GM12878 (cell line): ENCODE data around the gene REEP1. TPM values are rescaled to one million over a fixed set of nuclear protein-coding genes. Genes with fewer than 3 reads are reported as not detected.

Experiments used
- ATAC-seq: fragments of 200-7000 bp; cut with Tn5 transposase; 3 replicates; pipeline ENCODE4 v1.9.1; 2020; ENCODE audit warnings: mild to moderate bottlenecking, moderate library complexity
- BruUV-seq: library from RNA; stranded (reverse); fragments of 400-500 nt; replicated peaks from 2 replicates; lab custom pipeline; 2021; lab: Mats Ljungman, UMichigan
- CTCF ChIA-PET: fragments of 300-600 bp; sonication (Branson Sonifier 250); formaldehyde crosslinking; extraction: SDS; loops from one replicate; lab custom pipeline; 2021; ENCODE audit warnings: inconsistent platforms; lab: Yijun Ruan, JAX
- POLR2A ChIA-PET: fragments of 350-600 bp; formaldehyde crosslinking; extraction: SDS; loops from one replicate; lab custom pipeline; 2021; ENCODE audit warnings: inconsistent platforms; lab: Charles Lee
- RAD21 ChIA-PET: fragments of 300-600 bp; sonication (Branson Sonifier 250); formaldehyde crosslinking; loops from one replicate; lab custom pipeline; 2023; ENCODE audit warnings: antibody characterized with exemption; ENCODE audit not compliant: unreplicated experiment; lab: Charles Lee
- SMC1A ChIA-PET: fragments of 300-600 bp; sonication (Branson Sonifier 250); formaldehyde crosslinking; loops from one replicate; lab custom pipeline; 2023; ENCODE audit not compliant: unreplicated experiment, uncharacterized antibody; lab: Charles Lee
- DNase-seq: peaks from one replicate; pipeline ENCODE4 v3.0.0-alpha.2; 2011; ENCODE audit warnings: low read depth, low spot score
- FAIRE-seq: peaks from 3 replicates; lab custom pipeline; 2011; peaks lifted over from hg19 to GRCh38; lab: Jason Lieb, UNC
- H2AFZ ChIP-seq: 2 replicates; pipeline ENCODE4 v1.6.0; 2011; ENCODE audit warnings: low read depth, low read length, control low read depth; ENCODE audit not compliant: control insufficient read depth
- H3K27ac ChIP-seq: 2 replicates; pipeline ENCODE4 v1.5.1; 2011; ENCODE audit warnings: control low read depth; ENCODE audit not compliant: control insufficient read depth, insufficient read depth
- H3K27me3 ChIP-seq, 2 experiments: replicated peaks in 1 of 2; 2 replicates each; pipeline versions ENCODE4 v1.6.0 to v1.6.1; 2011; ENCODE audit warnings: low read length in 1 of 2; ENCODE audit not compliant: control insufficient read depth in 2 of 2, insufficient read depth in 2 of 2
- H3K36me3 ChIP-seq, 2 experiments: 2 replicates each; pipeline ENCODE4 v1.5.1; 2011; ENCODE audit warnings: low read length in 1 of 2; ENCODE audit not compliant: control insufficient read depth in 2 of 2, insufficient read depth in 2 of 2
- H3K4me1 ChIP-seq: 2 replicates; pipeline ENCODE4 v1.6.1; 2011; ENCODE audit warnings: mild to moderate bottlenecking, low read length, moderate library complexity, mixed read lengths; ENCODE audit not compliant: control insufficient read depth, insufficient read depth
- H3K4me2 ChIP-seq: 2 replicates; pipeline ENCODE4 v1.6.0; 2011; ENCODE audit warnings: control low read depth; ENCODE audit not compliant: control insufficient read depth, insufficient read depth
- H3K4me3 ChIP-seq: fragments of 200-600 bp; sonication (generic); 2 replicates; pipeline ENCODE4 v1.5.1; 2016
- H3K79me2 ChIP-seq: 2 replicates; pipeline ENCODE4 v1.6.0; 2011; ENCODE audit warnings: low read length; ENCODE audit not compliant: control insufficient read depth, insufficient read depth
- H3K9ac ChIP-seq: 2 replicates; pipeline ENCODE4 v1.8.0; 2011; ENCODE audit warnings: low read length, control low read depth, mixed read lengths; ENCODE audit not compliant: control insufficient read depth, insufficient read depth
- H3K9me3 ChIP-seq: replicated peaks from 3 replicates; pipeline ENCODE4 v1.5.1; 2011; ENCODE audit warnings: mild to moderate bottlenecking, low read length; ENCODE audit not compliant: control insufficient read depth, insufficient read depth
- H4K20me1 ChIP-seq: 2 replicates; pipeline ENCODE4 v1.6.0; 2011; ENCODE audit not compliant: control insufficient read depth, insufficient read depth
- IRF4 ChIP-seq: IDR thresholded peaks from 2 replicates; pipeline ENCODE4 v1.6.1; 2011; ENCODE audit warnings: low read depth, low read length
- MTA3 ChIP-seq: IDR thresholded peaks from 2 replicates; pipeline ENCODE4 v1.6.1; 2012; ENCODE audit warnings: low read length, inconsistent platforms, borderline replicate concordance
- PKNOX1 ChIP-seq: fragments of 450-650 bp; IDR thresholded peaks from 2 replicates; pipeline ENCODE4 v1.6.1; 2016; ENCODE audit warnings: mild to moderate bottlenecking
- RUNX3 ChIP-seq: IDR thresholded peaks from 2 replicates; pipeline ENCODE4 v1.6.1; 2012; ENCODE audit warnings: low read length, inconsistent platforms
- SMARCA5 ChIP-seq: fragments of 450-650 bp; IDR thresholded peaks from 2 replicates; pipeline ENCODE4 v1.6.1; 2017; ENCODE audit warnings: mild to moderate bottlenecking
- TARDBP ChIP-seq: IDR thresholded peaks from 2 replicates; pipeline ENCODE4 v1.6.1; 2016; ENCODE audit warnings: borderline replicate concordance
- YY1 ChIP-seq: IDR thresholded peaks from 2 replicates; pipeline ENCODE4 v1.6.1; 2011; ENCODE audit warnings: low read depth, mild to moderate bottlenecking, low read length
- ZBTB11 ChIP-seq: fragments of 450-650 bp; formaldehyde crosslinking; IDR thresholded peaks from 2 replicates; pipeline ENCODE4 v1.5.0; 2022; ENCODE audit warnings: mild to moderate bottlenecking, missing genetic modification characterization
- ZBTB4 ChIP-seq: fragments of 450-650 bp; formaldehyde crosslinking; IDR thresholded peaks from 2 replicates; pipeline ENCODE4 v1.4.0; 2022; ENCODE audit warnings: mild to moderate bottlenecking, moderate library complexity
- ZNF592 ChIP-seq: fragments of 450-650 bp; IDR thresholded peaks from 2 replicates; pipeline ENCODE4 v1.6.1; 2017; ENCODE audit warnings: mild to moderate bottlenecking, moderate library complexity
- WGBS: methylation state at CpG from one replicate; pipeline ENCODE4 v1.1.6; 2016; ENCODE audit warnings: low lambda C conversion rate; ENCODE audit not compliant: insufficient replicate concordance, insufficient coverage; ENCODE audit errors: missing lambda C conversion rate; 5-methylcytosine and 5-hydroxymethylcytosine counted together
- in situ Hi-C: fragments of 300-500 bp; cut with MboI; formaldehyde crosslinking; loops from 9 replicates; pipeline ENCODE4 v1.14.3; 2018; ENCODE audit warnings: mixed read lengths
- intact Hi-C: fragments of 100-400 bp; cut with micrococcal nuclease; formaldehyde crosslinking; loops from one replicate; pipeline ENCODE4 v1.14.2; 2022; ENCODE audit not compliant: unreplicated experiment
- polyA plus RNA-seq, 11 experiments: library from polyadenylated mRNA; depleted of rRNA in 4 of 11; unstranded in 6 of 11; stranded (reverse) in 5 of 11; fragments of >200 nt; fragmentation: Nextera tagmentation in 4 of 11; fragmentation: Illumina TruSeq in 1 of 11; extraction: Ambion mirVana in 4 of 11; extraction: Trizol in 1 of 11; gene quantifications; 1 replicate in 1 of 11; 2 replicates in 10 of 11; pipeline versions ENCODE4 v1.2.1 to v1.2.3, GENCODE V29; 2011 to 2016; ENCODE audit warnings: inconsistent platforms in 2 of 11, missing spikeins in 2 of 11, low read depth in 1 of 11
- total RNA-seq, 4 experiments: library from RNA; depleted of rRNA in 3 of 4; stranded (reverse); fragments of >200 nt in 3 of 4; fragmentation: Illumina TruSeq in 1 of 4; extraction: Trizol in 1 of 4; gene quantifications; 2 replicates each; pipeline versions ENCODE4 v1.2.1 to v1.2.3, GENCODE V29; 2013 to 2021
- TF ChIP-seq, protein P1 (sequence below): IDR thresholded peaks from 2 replicates; pipeline ENCODE4 v1.6.1; 2011; ENCODE audit warnings: low read depth, low read length, improper control_type of control experiment, borderline replicate concordance

Gene REEP1
- total and polyA plus RNA-seq, 10 of the 15 experiments (the other 5 are each of a cell fraction or from before 2014, with no cell fraction given) = 0.02 to 0.30 (median 0.09) TPM; not detected in 1

DNA sequence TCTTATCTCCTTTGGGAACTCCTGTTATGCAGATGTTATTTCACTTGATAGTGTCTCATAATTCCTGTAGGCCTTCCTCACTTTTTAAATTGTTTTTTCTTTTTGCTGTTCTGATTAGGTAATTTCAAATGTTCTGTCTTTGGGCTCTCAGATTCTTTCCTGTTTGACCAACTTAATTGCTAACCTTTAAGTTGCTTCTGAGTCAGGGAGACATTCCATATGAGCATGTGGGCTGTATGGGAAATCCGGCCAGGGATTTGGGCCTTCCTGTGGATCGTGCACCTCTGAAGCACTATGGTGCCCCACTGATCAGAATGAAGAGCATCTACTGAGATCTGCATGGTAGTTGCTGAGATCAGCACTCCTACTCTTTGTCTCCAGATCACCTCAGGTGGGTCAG is 44.7 kb upstream of the REEP1 start (continued):
- no peak for TF ChIP-seq ZBTB4 (CRISPR knock-in tag)
- no peak for TF ChIP-seq MTA3

DNA sequence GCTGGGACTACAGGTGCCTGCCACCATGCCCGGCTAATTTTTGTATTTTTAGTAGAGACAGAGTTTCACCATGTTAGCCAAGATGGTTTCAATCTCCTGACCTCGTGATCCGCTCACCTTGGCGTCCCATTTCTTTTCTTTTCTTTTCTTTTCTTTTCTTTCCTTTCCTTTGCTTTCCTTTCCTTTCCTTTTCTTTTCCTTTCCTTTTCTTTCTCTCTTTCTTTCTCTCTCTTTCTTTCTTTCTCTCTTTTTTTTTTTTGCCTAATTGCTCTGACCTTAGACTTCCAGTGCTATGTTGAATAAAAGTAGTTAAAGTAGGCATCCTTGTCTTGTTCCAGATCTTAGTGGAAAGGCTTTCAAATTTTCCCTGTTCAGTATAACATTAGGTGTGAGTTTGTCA is 41.0 kb upstream of the REEP1 start:
- no peak overlapping the region for H2AFZ ChIP-seq
- WGBS = 56% methylated on average over 4 of the region's 4 CpGs
- ChIA-PET RAD21 (no interaction called here), POLR2A (no interaction called here), CTCF (no interaction called here), SMC1A (no interaction called here)
- DNase-seq = no peak
- FAIRE-seq = no peak
- intact Hi-C loops = no loop called here
- no peaks in the 10 kb centered on the region for H4K20me1 ChIP-seq
- H3K36me3 ChIP-seq = no peaks in the 10 kb centered on the region
- H3K9me3 ChIP-seq = no peaks in the 10 kb centered on the region
- no TSS peak for BruUV-seq
- no peak overlapping the region for H3K4me2 ChIP-seq
- H3K9ac ChIP-seq = no peak overlapping the region
- H3K27ac ChIP-seq = no peak overlapping the region
- H3K79me2 ChIP-seq = no peaks in the 10 kb centered on the region
- H3K4me1 ChIP-seq = no peaks in the 10 kb centered on the region
- no peak for ATAC-seq
- in situ Hi-C loops = no loop called here
- no peaks in the 10 kb centered on the region for H3K27me3 ChIP-seq
- no peak overlapping the region for H3K4me3 ChIP-seq
- TF ChIP-seq TARDBP = no peak
- TF ChIP-seq SMARCA5 = no peak
- TF ChIP-seq, protein P1, sequence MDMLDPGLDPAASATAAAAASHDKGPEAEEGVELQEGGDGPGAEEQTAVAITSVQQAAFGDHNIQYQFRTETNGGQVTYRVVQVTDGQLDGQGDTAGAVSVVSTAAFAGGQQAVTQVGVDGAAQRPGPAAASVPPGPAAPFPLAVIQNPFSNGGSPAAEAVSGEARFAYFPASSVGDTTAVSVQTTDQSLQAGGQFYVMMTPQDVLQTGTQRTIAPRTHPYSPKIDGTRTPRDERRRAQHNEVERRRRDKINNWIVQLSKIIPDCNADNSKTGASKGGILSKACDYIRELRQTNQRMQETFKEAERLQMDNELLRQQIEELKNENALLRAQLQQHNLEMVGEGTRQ = no peak
- no peak for TF ChIP-seq PKNOX1
- no peak for TF ChIP-seq ZBTB11 (CRISPR knock-in tag)
- no peak for TF ChIP-seq IRF4
- no peak for TF ChIP-seq YY1
- no peak for TF ChIP-seq ZNF592
- no peak for TF ChIP-seq RUNX3
